HCT116 (cell line): Measurements from ENCODE around the gene KCNIP4.

ENCODE experiments used
- CTCF ChIP-seq, 3 experiments: fragments of 200-600 bp in 1 of 3; sonication (generic) in 1 of 3; IDR thresholded peaks in 2 of 3; conservative IDR thresholded peaks in 1 of 3; 2 replicates each; pipeline ENCODE4 v1.5.1; 2012 to 2017; ENCODE audit warnings: low read depth in 2 of 3, low read length in 2 of 3, antibody characterized with exemption in 1 of 3, borderline replicate concordance in 1 of 3, control low read depth in 1 of 3, mild to moderate bottlenecking in 1 of 3, mixed read lengths in 1 of 3, mixed run types in 1 of 3, moderate library complexity in 1 of 3; ENCODE audit not compliant: insufficient read depth in 1 of 3
- EGR1 ChIP-seq: IDR thresholded peaks from 2 replicates; pipeline ENCODE4 v1.6.1; 2012; ENCODE audit warnings: low read depth
- EZH2 ChIP-seq: fragments of 200-600 bp; sonication (generic); IDR thresholded peaks from 2 replicates; pipeline ENCODE4 v1.6.1; 2017; ENCODE audit warnings: antibody characterized with exemption, mixed run types
- FOSL1 ChIP-seq: IDR thresholded peaks from 2 replicates; pipeline ENCODE4 v1.6.1; 2012; ENCODE audit warnings: low read depth
- POLR2A ChIP-seq: IDR thresholded peaks from 2 replicates; pipeline ENCODE4 v1.7.0; 2011; ENCODE audit warnings: borderline replicate concordance; ENCODE audit not compliant: insufficient read depth, insufficient read length; ENCODE audit errors: extremely low read depth
- TCF7L2 ChIP-seq: IDR thresholded peaks from 2 replicates; pipeline ENCODE4 v1.7.0; 2011; ENCODE audit warnings: borderline replicate concordance, inconsistent platforms; ENCODE audit not compliant: insufficient read depth, insufficient read length; ENCODE audit errors: extremely low read depth
- ZBTB33 ChIP-seq: IDR thresholded peaks from 2 replicates; pipeline ENCODE4 v1.6.1; 2011; ENCODE audit warnings: mild to moderate bottlenecking, low read length, moderate library complexity; ENCODE audit not compliant: insufficient replicate concordance; ENCODE audit errors: extremely low read depth
- ZFX ChIP-seq: fragments of 450-650 bp; IDR thresholded peaks from 2 replicates; pipeline ENCODE4 v1.6.1; 2017
- ZNF274 ChIP-seq: fragments of 200-500 bp; sonication (Bioruptor generic); IDR thresholded peaks from 2 replicates; pipeline ENCODE4 v1.6.1; 2014; ENCODE audit warnings: mild to moderate bottlenecking, low read depth, low read length, inconsistent platforms

GRCh38 chr4:20844311-20844710 is 1104.3 kb downstream of the KCNIP4 start:
- TF ChIP-seq TCF7L2 (no peak), CTCF (IDR thresholded peaks at IDR 0.05 in 2 of 3, conservative IDR thresholded peaks at IDR 0.05 in 1 of 3; ENCODE audit: borderline replicate concordance in 1 of 3, insufficient read depth in 1 of 3, low read depth in 2 of 3, low read length in 2 of 3) (no peak), ZNF274 (no peak), POLR2A (no peak), FOSL1 (no peak), EGR1 (no peak), ZBTB33 (no peak), EZH2 (no peak), ZFX (no peak)
